Common myeloid progenitor, CD34-positive (primary cell): ENCODE measurements around the gene PTTG2.
A peak's percentile ranks its signal among the peaks of the same experiment; 100 is the strongest.

ENCODE experiments used
- CTCF ChIA-PET: fragments of 350-600 bp; sonication (Branson Sonifier 250); formaldehyde crosslinking; loops from one replicate; lab custom pipeline; 2021; ENCODE audit warnings: antibody characterized with exemption; lab: Charles Lee
- POLR2A ChIA-PET: fragments of 350-600 bp; sonication (Branson Sonifier 250); formaldehyde crosslinking; loops from one replicate; lab custom pipeline; 2021; ENCODE audit warnings: antibody characterized with exemption; lab: Charles Lee
- DNase-seq, 3 donors: peaks; one replicate each; pipeline versions ENCODE4 v3.0.0 to v3.0.0-alpha.2; 2013
- H3K27ac ChIP-seq, 2 experiments: 1 replicate in 1 of 2; 2 replicates in 1 of 2; pipeline ENCODE4 v1.7.0; 2013; ENCODE audit warnings: inconsistent platforms in 2 of 2, low read length in 2 of 2, mild to moderate bottlenecking in 2 of 2, low read depth in 1 of 2, moderate library complexity in 1 of 2; ENCODE audit not compliant: severe bottlenecking in 2 of 2, insufficient read depth in 1 of 2, poor library complexity in 1 of 2
- H3K27me3 ChIP-seq, 5 experiments: replicated peaks in 2 of 5; 1 replicate in 3 of 5; 2 replicates in 2 of 5; pipeline versions ENCODE4 v1.6.1 to v1.7.0; 2013; ENCODE audit warnings: low read length in 4 of 5, mild to moderate bottlenecking in 2 of 5, moderate library complexity in 2 of 5, inconsistent platforms in 1 of 5; ENCODE audit not compliant: insufficient read depth in 5 of 5, control insufficient read depth in 4 of 5
- H3K36me3 ChIP-seq, 4 experiments: 1 replicate in 2 of 4; 2 replicates in 2 of 4; pipeline versions ENCODE4 v1.6.1 to v1.7.0; 2013; ENCODE audit warnings: low read length in 3 of 4, control low read depth in 1 of 4, mild to moderate bottlenecking in 1 of 4; ENCODE audit not compliant: control insufficient read depth in 4 of 4, insufficient read depth in 4 of 4
- H3K4me1 ChIP-seq, 4 experiments: 1 replicate in 3 of 4; 2 replicates in 1 of 4; pipeline versions ENCODE4 v1.6.1 to v1.7.1; 2013; ENCODE audit warnings: low read length in 3 of 4, mild to moderate bottlenecking in 3 of 4, control low read depth in 1 of 4, inconsistent platforms in 1 of 4, moderate library complexity in 1 of 4; ENCODE audit not compliant: control insufficient read depth in 4 of 4, insufficient read depth in 4 of 4; ENCODE audit errors: control extremely low read depth in 1 of 4
- H3K4me3 ChIP-seq, 7 experiments: 1 replicate in 4 of 7; 2 replicates in 3 of 7; pipeline versions ENCODE4 v1.5.1 to v1.7.0; 2013; ENCODE audit warnings: mild to moderate bottlenecking in 7 of 7, low read length in 6 of 7, moderate library complexity in 6 of 7, inconsistent platforms in 2 of 7, low read depth in 2 of 7, control low read depth in 1 of 7; ENCODE audit not compliant: insufficient read depth in 4 of 7, control insufficient read depth in 1 of 7; ENCODE audit errors: extremely low read depth in 1 of 7
- H3K9me3 ChIP-seq, 5 experiments: 1 replicate in 4 of 5; 2 replicates in 1 of 5; pipeline versions ENCODE4 v1.6.1 to v1.7.1; 2013; ENCODE audit warnings: low read length in 4 of 5, mild to moderate bottlenecking in 2 of 5, inconsistent platforms in 1 of 5, low read depth in 1 of 5, moderate library complexity in 1 of 5; ENCODE audit not compliant: control insufficient read depth in 4 of 5, insufficient read depth in 2 of 5; ENCODE audit errors: control extremely low read depth in 1 of 5
- WGBS: methylation state at CpG from one replicate; pipeline ENCODE4 v1.1.5; 2013; ENCODE audit not compliant: insufficient coverage; 5-methylcytosine and 5-hydroxymethylcytosine counted together

PTTG2 gene

GRCh38 chr4:37938208-37938607 lies 22.0 kb upstream of the PTTG2 start:
- H3K4me3 ChIP-seq = no peak overlapping the region
- no peaks in the 10 kb centered on the region for H3K4me1 ChIP-seq
- ChIA-PET POLR2A (no interaction called here), CTCF (no interaction called here)
- no peak overlapping the region for H3K27ac ChIP-seq
- WGBS = no CpG with 5 or more reads among the region's 3 CpGs
- no peaks in the 10 kb centered on the region for H3K9me3 ChIP-seq
- DNase-seq = no peak
- H3K27me3 ChIP-seq = no peaks in the 10 kb centered on the region
- peaks cover 0 to 4% (median 0%) of the 10 kb centered on the region in 4 experiments for H3K36me3 ChIP-seq

- no peak overlapping the region for H3K27ac ChIP-seq
- H3K9me3 ChIP-seq = no peaks in the 10 kb centered on the region
- 43% methylated on average over 5 of the region's 10 CpGs for WGBS
- H3K4me1 ChIP-seq = peaks cover 4 to 27% (median 20%) of the 10 kb centered on the region in 4 experiments
- peak in 2 of 3 donors; percentile 33 to 46 for DNase-seq
- H3K36me3 ChIP-seq = no peaks in the 10 kb centered on the region
- H3K4me3 ChIP-seq = peak overlapping the region in 1 of 7 experiments; percentile 47
- no peaks in the 10 kb centered on the region for H3K27me3 ChIP-seq
- POLR2A ChIA-PET = no interaction called here
- CTCF ChIA-PET = interaction anchor here (0.9 to 1.8 kb wide), 2 partner anchors 11 to 32 kb away, joined by 3 to 5 read pairs; no protein-coding TSS in a partner anchor
These were observed 13.6 kb upstream of the PTTG2 start for GRCh38 chr4:37946503-37947179.

GRCh38 chr4:37948542-37948941 lies 11.7 kb upstream of the PTTG2 start:
- WGBS = 0% methylated on average over 1 of the region's 4 CpGs
- POLR2A ChIA-PET = no interaction called here
- CTCF ChIA-PET = no interaction called here

GRCh38 chr4:37949636-37950426 lies 10.4 kb upstream of the PTTG2 start:
- Histone ChIP-seq H3K27ac (no peak overlapping the region), H3K9me3 (no peaks in the 10 kb centered on the region), H3K36me3 (no peaks in the 10 kb centered on the region), H3K27me3 (no peaks in the 10 kb centered on the region), H3K4me1 (peaks cover 4 to 32% (median 23%) of the 10 kb centered on the region in 4 experiments), H3K4me3 (no peak overlapping the region)
- DNase-seq = no peak
- WGBS = 98% methylated on average over 8 of the region's 9 CpGs
- ChIA-PET CTCF (no interaction called here), POLR2A (no interaction called here)

More at GRCh38 chr4:37948542-37948941, 11.7 kb upstream of the PTTG2 start:
- H3K27ac ChIP-seq = no peak overlapping the region
- H3K36me3 ChIP-seq = no peaks in the 10 kb centered on the region
- no peaks in the 10 kb centered on the region for H3K27me3 ChIP-seq
- H3K9me3 ChIP-seq = no peaks in the 10 kb centered on the region
- peak in 2 of 3 donors; percentile 52 to 53 for DNase-seq
- H3K4me1 ChIP-seq = peaks cover 4 to 32% (median 23%) of the 10 kb centered on the region in 4 experiments
- H3K4me3 ChIP-seq = no peak overlapping the region

- POLR2A ChIA-PET = interaction anchor here (1.0 kb wide), 1 partner anchor 792 kb away, joined by 4 read pairs; no protein-coding TSS in a partner anchor
- CTCF ChIA-PET = interaction anchor here (1.4 to 1.8 kb wide), 4 partner anchors 9 to 68 kb away, joined by 3 to 6 read pairs (median 4); partner anchors contain the start of gene PTTG2
- H3K27ac ChIP-seq = no peak overlapping the region
- no peaks in the 10 kb centered on the region for H3K9me3 ChIP-seq
- H3K4me1 ChIP-seq = peaks cover 4 to 27% (median 18%) of the 10 kb centered on the region in 4 experiments
- DNase-seq = peak; percentile 48 to 87 (median 80)
- H3K36me3 ChIP-seq = no peaks in the 10 kb centered on the region
- no peaks in the 10 kb centered on the region for H3K27me3 ChIP-seq
- WGBS = 50% methylated on average over 7 of the region's 10 CpGs
- H3K4me3 ChIP-seq = peak overlapping the region in 2 of 7 experiments; percentile 30 to 32
These were observed 8.5 kb upstream of the PTTG2 start for GRCh38 chr4:37951461-37952352.

- WGBS = no CpG with 5 or more reads among the region's 1 CpG
- DNase-seq = no peak
- no peak overlapping the region for H3K27ac ChIP-seq
- no peaks in the 10 kb centered on the region for H3K9me3 ChIP-seq
- H3K4me3 ChIP-seq = no peak overlapping the region
- ChIA-PET CTCF (interaction anchor here (0.8 to 1.8 kb wide), 6 partner anchors 8 to 84 kb away, joined by 3 to 6 read pairs (median 3); partner anchors contain the start of gene PTTG2), POLR2A (no interaction called here)
- H3K4me1 ChIP-seq = peaks cover 0 to 20% (median 12%) of the 10 kb centered on the region in 4 experiments
- H3K27me3 ChIP-seq = no peaks in the 10 kb centered on the region
- no peaks in the 10 kb centered on the region for H3K36me3 ChIP-seq
These were observed 7.0 kb upstream of the PTTG2 start for GRCh38 chr4:37953156-37953555.
